GM20431 (cell line): Measurements from ENCODE around the gene AP5S1.

ENCODE experiments used
- in situ Hi-C: fragments of 300-500 bp; cut with MseI, MboI; formaldehyde crosslinking; loops from one replicate; pipeline ENCODE4 v1.15.0; 2020; ENCODE audit warnings: low sequenced_read_pairs; ENCODE audit not compliant: unreplicated experiment

The AP5S1 gene, protein sequence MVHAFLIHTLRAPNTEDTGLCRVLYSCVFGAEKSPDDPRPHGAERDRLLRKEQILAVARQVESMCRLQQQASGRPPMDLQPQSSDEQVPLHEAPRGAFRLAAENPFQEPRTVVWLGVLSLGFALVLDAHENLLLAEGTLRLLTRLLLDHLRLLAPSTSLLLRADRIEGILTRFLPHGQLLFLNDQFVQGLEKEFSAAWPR

GRCh38 chr20:3820048-3820900 lies at the start of gene AP5S1:
TSS of gene AP5S1 (plus strand) at chr20:3820547. CDS start at chr20:3822118, 1,571 bp downstream.
- in situ Hi-C loops, result no loop called here

GRCh38 chr20:3771552-3772058 lies 48.7 kb upstream of the AP5S1 start:
- in situ Hi-C loops, result no loop called here

DNA sequence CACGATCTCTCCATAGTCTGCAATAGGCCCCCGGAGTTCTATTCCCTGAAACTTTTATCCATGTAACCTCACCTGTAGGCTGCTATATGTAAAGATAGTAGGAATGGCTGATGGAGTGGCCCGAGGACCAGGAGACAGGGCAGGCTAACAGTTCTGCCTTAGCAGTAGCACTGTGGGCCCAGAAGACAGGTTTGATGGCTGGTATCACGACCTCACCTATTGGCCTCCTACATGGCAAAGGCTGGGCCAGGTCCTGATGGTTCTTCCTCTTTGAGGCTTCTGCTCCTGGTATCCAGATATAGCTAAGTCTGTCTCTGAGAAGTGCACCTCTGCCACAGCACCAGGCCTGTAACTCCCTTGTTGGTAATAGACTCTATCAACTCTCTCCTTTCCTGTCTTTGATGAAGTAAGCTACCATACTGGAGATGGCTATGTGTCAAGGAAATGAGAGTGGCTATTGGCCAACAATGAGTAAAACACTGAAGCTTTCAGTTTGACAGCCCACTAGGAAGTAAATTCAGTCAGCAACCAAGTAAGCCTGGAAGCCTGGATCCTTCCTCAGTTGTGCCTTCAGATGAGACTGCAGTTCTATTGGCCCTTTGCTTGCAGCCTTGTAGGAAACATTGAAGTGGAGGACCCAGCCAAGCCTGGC lies 44.8 kb upstream of the AP5S1 start:
- in situ Hi-C loops, result no loop called here

- in situ Hi-C loops, result no loop called here
These were observed 43.0 kb upstream of the AP5S1 start for GRCh38 chr20:3777381-3777715.

GRCh38 chr20:3777716-3778629 lies 42.4 kb upstream of the AP5S1 start:
- in situ Hi-C loops, result no loop called here

DNA sequence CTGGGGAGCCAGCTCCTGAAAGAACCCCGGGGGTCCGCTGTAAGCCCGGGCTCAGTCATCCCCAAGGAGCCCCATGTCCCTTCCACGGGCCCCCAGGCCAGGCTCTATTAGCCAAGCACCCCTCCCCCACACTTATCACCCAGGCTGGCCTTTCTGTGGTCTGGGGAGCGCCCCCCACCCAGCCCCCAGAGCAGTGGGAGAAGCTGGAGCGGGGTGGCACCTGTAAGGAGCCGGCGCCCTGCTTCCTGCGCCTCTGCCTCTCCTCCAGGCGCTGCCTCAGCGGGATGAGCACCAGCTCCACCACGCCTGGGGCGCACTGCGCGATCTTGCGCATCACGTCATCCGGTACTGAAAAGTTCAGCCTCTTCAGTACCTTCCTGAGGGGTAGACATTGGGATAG lies 41.4 kb upstream of the AP5S1 start:
- in situ Hi-C loops, result no loop called here

- in situ Hi-C loops, result no loop called here
These were observed 39.0 kb upstream of the AP5S1 start, which contains the start of gene SPEF1 for GRCh38 chr20:3781153-3781910. TSS of gene SPEF1 (minus strand) at chr20:3781448. CDS start at chr20:3781287, 161 bp downstream.

DNA sequence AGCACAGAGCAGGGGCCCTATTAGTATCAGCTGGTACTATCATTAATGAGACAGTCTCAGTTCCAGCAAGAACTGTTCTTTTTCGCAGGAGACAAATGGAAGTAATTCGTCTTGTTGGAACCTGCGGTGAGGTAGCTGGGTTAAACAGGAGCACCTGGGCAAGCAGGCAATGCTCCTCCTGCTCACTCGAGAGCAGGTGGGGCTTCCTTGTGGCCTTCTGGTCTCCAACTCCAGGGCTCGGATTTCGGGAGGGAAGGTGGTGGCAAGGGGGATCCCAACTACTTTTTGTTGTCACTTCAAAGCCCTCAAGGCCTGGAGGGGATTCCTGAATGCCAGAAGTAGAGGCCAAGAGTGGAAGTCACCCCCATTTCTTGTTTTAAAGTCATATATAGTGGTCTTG lies 37.8 kb upstream of the AP5S1 start:
- in situ Hi-C loops, result no loop called here

DNA sequence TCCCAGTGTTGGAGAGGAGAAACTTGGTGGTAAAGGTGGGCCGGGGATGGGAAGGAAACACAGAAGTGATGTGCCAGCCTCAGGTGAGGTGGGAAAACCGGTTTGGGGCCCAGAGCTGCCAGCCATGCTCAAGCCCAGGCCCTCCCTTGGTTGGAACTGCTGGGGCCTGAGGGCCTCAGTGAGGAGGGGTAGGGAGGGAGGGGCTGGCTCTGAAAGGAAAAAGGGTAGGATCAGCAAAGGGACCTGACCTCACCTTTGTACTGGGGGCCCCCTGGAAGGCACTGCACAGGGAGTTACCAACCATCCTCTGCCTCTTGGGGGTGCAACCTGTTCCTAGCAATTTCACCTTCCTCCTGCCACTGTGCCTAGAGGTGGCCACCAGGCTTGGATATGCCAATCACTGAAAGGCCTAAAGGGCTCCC lies 37.3 kb upstream of the AP5S1 start:
- in situ Hi-C loops, result no loop called here

GRCh38 chr20:3783511-3784195 lies 36.7 kb upstream of the AP5S1 start:
- in situ Hi-C loops, result no loop called here

GRCh38 chr20:3784216-3784853 lies 36.0 kb upstream of the AP5S1 start:
- in situ Hi-C loops, result no loop called here

GRCh38 chr20:3784863-3785239 lies 35.5 kb upstream of the AP5S1 start:
- in situ Hi-C loops, result no loop called here

GRCh38 chr20:3785240-3786125 lies 34.9 kb upstream of the AP5S1 start:
- in situ Hi-C loops, result no loop called here

DNA sequence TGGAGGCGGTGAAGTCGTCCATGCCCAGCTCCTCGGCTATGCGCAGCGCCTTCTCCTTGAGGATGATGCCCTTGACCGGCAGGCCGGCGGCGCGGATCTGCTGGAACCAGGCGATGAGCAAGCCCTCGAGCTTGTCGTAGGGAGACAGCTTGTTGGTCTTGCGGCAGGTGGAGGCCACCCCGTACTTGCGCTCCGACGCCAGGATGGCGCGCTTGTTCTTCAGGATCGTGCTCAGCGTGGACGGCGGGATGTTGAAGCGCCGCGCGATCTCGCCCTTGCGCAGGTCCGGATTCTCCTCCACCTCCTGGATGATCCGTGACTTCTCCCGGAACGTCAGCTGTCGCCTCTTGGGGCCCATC lies 34.2 kb upstream of the AP5S1 start:
- in situ Hi-C loops, result no loop called here

DNA sequence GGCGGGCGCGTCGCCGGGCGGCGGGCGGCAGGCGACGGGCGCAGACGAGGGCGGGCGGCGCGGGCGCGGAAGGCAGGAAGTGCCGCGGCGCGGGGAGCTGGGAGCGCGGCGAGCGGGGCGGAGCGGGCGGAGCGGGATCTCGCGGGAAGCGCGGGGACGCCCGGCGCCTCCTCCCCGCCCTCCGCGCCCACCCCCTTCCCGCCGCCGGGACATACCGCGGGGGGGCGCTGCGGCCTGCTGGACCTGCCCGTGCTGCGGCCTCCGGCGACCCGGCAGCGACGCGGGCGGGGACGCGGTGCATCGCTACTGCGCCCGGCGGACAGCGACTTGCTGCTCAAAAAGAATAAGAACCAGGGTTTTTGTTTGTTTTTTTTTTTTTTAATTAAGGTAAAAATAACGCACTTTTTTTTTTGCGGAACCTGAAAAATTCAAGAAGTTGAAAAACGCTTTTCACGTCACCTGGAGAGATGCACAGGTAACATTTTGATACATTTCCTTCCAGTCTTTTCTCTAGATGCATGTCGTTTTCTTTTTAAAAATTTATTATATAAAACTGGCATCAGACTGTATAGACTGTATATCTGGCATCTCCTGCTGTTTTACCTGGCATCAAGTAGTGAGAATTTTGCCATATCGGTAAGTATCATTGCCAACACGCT lies 33.6 kb upstream of the AP5S1 start, which contains the start of gene CENPB:
CENPB (minus strand) TSS at position 76 of the 659 bp plus-strand sequence. CDS start 257 bp downstream, outside the sequence.
- in situ Hi-C loops, result no loop called here

DNA sequence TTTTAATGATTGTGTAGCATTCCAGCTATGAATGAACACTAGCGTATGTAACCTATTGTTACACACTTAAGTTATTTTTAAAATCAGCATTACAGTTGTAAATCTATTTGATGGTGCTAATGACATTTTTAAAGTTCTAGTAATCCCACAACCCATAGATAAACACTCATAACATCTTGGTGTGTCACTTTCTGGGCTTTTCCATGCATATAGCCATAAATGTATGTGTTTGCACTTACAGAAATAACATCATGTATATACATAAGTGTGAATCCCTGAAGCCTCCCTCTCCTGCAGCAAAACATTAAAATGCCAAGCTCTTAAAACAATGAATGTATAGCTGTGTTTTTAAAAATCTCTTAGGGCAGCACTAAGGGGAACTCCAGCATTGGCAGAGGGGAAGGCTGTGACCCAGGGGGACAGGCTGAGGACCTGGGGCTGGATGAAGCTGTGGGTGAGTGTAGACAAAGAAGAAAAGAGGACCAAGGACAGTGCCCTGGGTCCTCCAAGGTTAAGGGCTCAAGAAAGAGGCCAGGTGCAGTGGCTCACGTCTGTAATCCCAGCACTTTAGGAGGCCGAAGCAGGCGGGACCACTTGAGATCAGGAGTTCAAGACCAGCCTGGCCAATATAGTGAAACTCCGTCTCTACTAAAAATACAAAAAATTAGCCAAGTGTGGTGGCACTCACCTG lies 32.9 kb upstream of the AP5S1 start:
- in situ Hi-C loops, result no loop called here
